Activated CD8-positive, alpha-beta memory T cell treated with anti-CD3 and anti-CD28 coated beads, Interleukin-2, amount 50 U/mL, for 48 hours (primary cell): ENCODE results near the gene KRTAP10-8.
"Not testable (repeated sequence)": the region's sequence is repeated elsewhere in the genome, so short reads cannot be mapped to it uniquely, and the experiment has no call there.

Experiments
- DNase-seq: peaks from one replicate; pipeline ENCODE4 v3.0.0-alpha.2; 2020

Gene KRTAP10-8

GRCh38 chr21:44612029-44612486, at the start of gene KRTAP10-8:
Gene KRTAP10-8, plus strand, starts transcription at chr21:44612079. Its CDS starts 22 bp downstream, at chr21:44612101.
- DNase-seq = no peak

DNA sequence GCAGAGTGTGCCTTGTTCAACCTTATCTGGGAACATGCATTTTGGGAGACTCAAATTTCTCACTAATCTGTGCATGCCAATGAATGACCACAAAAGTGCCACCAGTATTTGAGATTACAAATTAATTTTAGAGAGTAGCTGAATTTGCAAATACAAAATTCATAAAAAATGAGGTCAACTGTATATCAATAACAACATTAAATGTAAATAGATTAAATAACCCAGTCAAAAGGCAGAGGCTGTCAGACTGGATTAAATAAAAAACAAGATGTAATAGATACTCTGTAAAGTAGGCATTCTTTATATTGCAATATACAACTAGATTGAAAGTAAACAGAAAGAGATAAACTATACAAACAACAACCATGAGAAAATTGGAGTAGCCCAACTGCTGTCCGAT, 47.8 kb upstream of the KRTAP10-8 start:
- DNase-seq = no peak

DNA sequence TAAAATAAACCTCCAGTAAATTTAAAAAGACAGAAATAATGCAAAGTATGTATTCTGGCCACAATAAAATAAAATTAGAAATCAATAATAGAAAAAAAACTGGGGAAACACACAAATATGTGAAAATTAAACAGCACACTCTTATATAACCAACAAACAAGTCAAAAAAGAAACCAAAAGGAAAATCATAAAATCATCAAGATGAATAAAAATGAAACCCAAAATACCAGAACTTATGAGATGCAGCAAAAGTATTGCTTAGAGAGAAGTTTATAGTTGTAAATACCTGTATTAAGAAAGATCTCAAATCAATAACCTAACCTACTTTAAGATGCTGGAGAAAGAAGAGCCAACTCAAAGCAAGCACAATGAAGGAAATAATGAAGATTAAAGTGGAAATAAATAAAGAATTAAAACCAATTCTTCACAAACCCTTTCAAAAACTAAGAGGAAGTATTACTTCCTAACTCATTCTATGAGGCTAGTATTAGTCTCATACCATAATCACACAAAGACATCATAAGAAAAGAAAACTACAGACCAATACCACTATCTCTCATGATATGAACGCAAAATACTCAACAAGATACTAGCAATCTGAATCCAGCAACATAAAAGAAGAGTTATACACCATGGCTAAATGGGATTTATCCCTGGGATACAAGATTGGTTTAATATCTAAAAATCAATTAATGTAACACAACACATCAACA, 46.8 kb upstream of the KRTAP10-8 start:
- DNase-seq = no peak

GRCh38 chr21:44566403-44566802, 45.5 kb upstream of the KRTAP10-8 start:
- no peak for DNase-seq

- no peak for DNase-seq
These were observed 44.3 kb upstream of the KRTAP10-8 start for GRCh38 chr21:44567481-44568171.

GRCh38 chr21:44568261-44568660, 43.6 kb upstream of the KRTAP10-8 start:
- DNase-seq = no peak

- DNase-seq = no peak
These were observed 43.0 kb upstream of the KRTAP10-8 start for GRCh38 chr21:44568667-44569556.

GRCh38 chr21:44569861-44570517, 41.9 kb upstream of the KRTAP10-8 start:
- DNase-seq = peak; percentile 36

DNA sequence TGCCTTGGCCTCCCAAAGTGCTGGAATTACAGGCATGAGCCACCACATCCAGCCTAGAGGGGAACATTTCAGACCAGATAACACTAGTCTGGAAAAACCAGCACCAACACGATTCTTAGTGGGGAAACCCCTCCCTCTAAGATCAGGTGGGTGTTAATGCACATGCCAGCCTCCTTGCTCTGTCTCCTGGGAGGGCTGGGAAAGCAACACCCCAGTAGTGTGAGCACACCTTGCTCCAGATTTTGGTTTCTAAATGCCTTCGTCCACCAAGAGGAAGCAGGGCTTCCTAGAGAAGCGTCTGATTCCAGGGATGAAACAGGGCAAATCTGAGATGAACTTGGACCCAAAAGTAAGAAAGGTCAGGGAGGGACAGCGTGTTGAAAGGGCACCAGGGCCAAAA, 40.6 kb upstream of the KRTAP10-8 start:
- DNase-seq = no peak

GRCh38 chr21:44571844-44572782, 39.8 kb upstream of the KRTAP10-8 start:
- DNase-seq = peak; percentile 42

GRCh38 chr21:44572959-44573583, 38.8 kb upstream of the KRTAP10-8 start:
- DNase-seq = no peak

GRCh38 chr21:44573630-44574456, 38.0 kb upstream of the KRTAP10-8 start, which contains the start of gene KRTAP10-4:
Gene KRTAP10-4, plus strand, starts transcription at chr21:44573729. Its CDS starts 30 bp downstream, at chr21:44573759.
- not testable (repeated sequence) for DNase-seq

DNA sequence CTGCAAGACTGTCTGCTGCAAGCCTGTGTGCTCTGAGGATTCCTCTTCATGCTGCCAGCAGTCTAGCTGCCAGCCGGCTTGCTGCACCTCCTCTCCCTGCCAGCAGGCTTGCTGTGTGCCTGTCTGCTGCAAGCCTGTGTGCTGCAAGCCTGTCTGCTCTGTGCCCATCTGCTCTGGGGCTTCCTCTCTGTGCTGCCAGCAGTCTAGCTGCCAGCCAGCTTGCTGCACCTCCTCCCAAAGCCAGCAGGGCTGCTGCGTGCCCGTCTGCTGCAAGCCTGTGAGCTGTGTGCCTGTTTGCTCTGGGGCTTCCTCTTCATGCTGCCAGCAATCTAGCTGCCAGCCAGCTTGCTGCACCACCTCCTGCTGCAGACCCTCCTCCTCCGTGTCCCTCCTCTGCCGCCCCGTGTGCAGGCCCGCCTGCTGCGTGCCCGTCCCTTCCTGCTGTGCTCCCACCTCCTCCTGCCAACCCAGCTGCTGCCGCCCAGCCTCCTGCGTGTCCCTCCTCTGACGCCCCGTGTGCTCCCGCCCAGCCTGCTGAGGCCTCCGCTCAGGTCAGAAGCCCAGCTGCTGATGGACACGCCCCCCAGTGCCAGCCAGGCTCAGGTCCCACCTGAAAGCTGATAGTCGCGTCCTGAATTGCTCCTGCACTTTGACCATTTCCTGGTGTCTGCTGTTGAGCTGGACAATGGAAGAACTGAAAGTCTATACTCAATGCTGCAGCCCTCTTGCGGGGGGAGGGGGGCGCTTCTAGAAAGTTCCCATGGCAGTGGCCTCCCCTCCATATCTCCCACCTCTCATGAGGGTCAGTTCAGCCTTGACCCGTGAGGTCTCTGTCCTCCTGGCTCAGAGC, 37.2 kb upstream of the KRTAP10-8 start:
- DNase-seq = no peak

GRCh38 chr21:44575307-44576024, 36.4 kb upstream of the KRTAP10-8 start:
- no peak for DNase-seq

DNA sequence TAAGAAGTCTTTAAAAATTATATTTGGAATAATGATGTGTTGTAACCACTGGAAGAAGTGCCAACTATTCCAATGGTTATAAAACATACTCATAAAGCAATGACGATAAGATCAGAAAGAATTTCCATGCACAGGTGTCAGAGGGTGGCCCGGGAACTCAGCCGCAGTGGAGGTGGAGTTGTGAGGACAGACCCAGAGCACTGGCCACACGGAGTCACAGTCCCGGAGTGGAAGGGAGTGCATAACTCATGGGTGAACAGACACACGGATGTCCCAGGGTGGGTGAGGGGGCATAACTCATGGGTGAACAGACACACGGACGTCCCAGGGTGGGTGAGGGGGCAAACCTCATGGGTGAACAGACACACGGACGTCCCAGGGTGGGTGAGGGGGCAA, 35.9 kb upstream of the KRTAP10-8 start:
- DNase-seq = no peak

DNA sequence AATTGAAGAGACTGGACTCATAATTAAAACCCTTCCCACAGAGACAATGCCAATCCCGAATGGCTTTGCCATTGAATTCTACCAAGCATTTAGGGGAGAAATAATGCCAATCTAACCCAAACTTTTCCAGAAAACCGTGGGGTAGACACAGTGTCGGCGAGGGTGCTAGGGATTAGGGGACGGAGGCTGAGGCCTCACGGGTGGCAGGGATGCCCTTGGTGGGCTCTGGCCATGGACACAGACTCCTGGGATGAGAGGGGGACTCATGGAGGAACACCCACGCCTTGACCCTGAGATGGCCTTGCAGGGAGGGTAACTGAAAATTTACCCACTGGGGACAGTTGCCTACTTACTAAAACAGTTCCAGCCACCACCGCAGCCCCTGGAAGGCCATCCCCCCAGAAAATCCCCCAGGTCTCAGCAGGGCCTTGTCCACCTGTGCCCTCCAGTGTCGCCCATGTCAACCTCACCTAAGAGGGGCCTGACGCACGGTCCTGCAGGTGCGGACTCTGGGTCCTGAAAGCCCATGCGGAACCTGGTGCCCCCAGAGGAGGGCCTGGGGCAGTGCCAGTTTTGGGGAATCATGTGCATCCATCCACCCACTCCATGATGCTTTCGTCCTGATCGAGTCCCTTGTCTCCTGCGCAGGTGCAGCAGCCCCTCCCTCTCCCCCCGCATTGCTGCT, 33.4 kb upstream of the KRTAP10-8 start:
- DNase-seq = no peak

DNA sequence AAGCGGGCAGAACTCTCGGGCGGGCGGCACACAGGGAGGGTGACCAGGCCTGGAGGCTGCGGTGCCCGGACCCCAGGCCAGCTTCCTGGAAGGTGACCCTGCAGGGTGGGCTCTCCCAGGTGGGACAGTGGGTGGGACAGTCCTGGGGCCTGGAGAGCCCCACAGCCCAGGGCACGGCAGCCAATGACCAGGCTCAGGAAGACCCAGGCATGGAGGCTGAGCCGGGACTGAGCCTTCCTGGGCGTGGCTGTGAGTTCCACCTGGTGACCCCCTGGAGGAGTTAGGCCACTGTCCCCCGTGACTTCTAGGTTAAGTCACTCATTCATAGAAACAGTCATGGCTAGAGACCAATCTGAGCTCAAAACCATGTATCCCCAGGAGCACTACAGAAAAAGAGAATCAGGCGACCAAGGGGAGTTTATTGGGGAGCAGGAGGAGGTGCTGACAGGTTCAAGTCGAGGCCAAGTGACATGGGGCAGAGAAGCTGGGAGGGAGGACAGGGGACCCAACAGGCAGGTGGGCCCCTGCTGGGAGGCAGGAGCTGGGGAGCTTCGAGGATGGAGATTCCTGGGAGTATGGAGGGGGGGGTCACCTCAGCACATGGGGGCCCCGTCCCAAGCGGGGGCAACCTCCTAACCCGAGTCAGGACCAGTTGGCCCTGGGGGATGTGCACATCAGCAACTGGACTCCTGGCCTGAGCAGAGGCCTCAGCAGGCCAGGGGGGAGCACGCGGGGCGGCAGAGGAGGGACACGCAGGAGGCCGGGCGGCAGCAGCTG, 32.6 kb upstream of the KRTAP10-8 start:
- DNase-seq = no peak
